WERI-Rb-1 (cell line): ENCODE results near the gene METRN.

Experiments used
- DNase-seq: peaks from one replicate; pipeline ENCODE4 v3.0.0-alpha.2; 2020
- H3K27ac ChIP-seq: fragments of 250-450 bp; sonication (Bioruptor Pico); 2 replicates; pipeline ENCODE4 v1.5.1; 2020; ENCODE audit warnings: mild to moderate bottlenecking, moderate library complexity
- H3K27me3 ChIP-seq: fragments of 250-450 bp; sonication (Bioruptor Pico); 2 replicates; pipeline ENCODE4 v1.5.1; 2021; ENCODE audit warnings: mild to moderate bottlenecking, low read depth, moderate library complexity; ENCODE audit not compliant: insufficient read depth, severe bottlenecking
- H3K36me3 ChIP-seq: fragments of 250-450 bp; sonication (Bioruptor Pico); 2 replicates; pipeline ENCODE4 v1.5.1; 2020; ENCODE audit warnings: mild to moderate bottlenecking, moderate library complexity
- H3K4me3 ChIP-seq: 2 replicates; pipeline ENCODE4 v1.5.1; 2011; ENCODE audit warnings: low read depth, mild to moderate bottlenecking, control low read depth, low read length
- H3K9me3 ChIP-seq: fragments of 250-450 bp; sonication (Bioruptor Pico); 2 replicates; pipeline ENCODE4 v1.5.1; 2021; ENCODE audit warnings: mild to moderate bottlenecking, moderate library complexity; ENCODE audit not compliant: severe bottlenecking
- CTCF ChIP-seq: IDR thresholded peaks from 2 replicates; pipeline ENCODE4 v1.5.1; 2011; ENCODE audit warnings: low read depth, mild to moderate bottlenecking, control low read depth, inconsistent platforms, low read length

METRN gene

DNA sequence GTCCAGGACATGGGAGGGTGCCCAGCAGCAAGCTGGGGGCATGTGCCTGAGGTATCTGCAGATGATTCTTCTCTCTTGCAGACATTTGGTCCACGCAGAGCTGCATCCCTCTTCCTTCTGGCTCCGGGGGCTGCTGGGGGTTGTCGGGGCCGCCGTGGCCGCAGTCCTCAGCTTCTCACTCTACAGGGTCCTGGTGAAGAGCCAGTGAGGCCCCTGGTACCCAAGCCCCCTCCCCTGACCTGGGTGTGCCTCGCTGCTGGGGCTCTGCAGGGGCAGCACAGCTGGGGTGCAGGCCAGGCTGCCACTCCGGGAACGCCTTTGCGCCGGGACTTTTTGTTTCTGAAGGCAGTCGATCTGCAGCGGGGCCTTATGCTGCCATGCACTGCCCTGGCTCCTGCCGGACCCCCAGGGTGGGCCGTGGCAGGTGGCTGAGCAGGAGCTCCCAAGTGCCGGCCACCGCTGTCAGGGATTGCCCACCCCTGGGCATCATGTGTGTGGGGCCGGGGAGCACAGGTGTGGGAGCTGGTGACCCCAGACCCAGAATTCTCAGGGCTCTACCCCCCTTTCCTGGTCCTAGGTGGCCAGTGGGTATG lies 41.4 kb upstream of the METRN start:
- H3K27me3 ChIP-seq: no peaks in the 10 kb centered on the region
- H3K4me3 ChIP-seq: no peak overlapping the region
- H3K36me3 ChIP-seq: peaks cover 54% of the 10 kb centered on the region
- DNase-seq: no peak
- H3K9me3 ChIP-seq: no peaks in the 10 kb centered on the region
- TF ChIP-seq CTCF: no peak
- H3K27ac ChIP-seq: no peak overlapping the region

- Histone ChIP-seq H3K27ac (no peak overlapping the region), H3K9me3 (no peaks in the 10 kb centered on the region), H3K36me3 (peaks cover 47% of the 10 kb centered on the region), H3K27me3 (no peaks in the 10 kb centered on the region), H3K4me3 (no peak overlapping the region)
- no peak for TF ChIP-seq CTCF
- no peak for DNase-seq
These were observed 40.6 kb upstream of the METRN start for GRCh38 chr16:674214-674881.

DNA sequence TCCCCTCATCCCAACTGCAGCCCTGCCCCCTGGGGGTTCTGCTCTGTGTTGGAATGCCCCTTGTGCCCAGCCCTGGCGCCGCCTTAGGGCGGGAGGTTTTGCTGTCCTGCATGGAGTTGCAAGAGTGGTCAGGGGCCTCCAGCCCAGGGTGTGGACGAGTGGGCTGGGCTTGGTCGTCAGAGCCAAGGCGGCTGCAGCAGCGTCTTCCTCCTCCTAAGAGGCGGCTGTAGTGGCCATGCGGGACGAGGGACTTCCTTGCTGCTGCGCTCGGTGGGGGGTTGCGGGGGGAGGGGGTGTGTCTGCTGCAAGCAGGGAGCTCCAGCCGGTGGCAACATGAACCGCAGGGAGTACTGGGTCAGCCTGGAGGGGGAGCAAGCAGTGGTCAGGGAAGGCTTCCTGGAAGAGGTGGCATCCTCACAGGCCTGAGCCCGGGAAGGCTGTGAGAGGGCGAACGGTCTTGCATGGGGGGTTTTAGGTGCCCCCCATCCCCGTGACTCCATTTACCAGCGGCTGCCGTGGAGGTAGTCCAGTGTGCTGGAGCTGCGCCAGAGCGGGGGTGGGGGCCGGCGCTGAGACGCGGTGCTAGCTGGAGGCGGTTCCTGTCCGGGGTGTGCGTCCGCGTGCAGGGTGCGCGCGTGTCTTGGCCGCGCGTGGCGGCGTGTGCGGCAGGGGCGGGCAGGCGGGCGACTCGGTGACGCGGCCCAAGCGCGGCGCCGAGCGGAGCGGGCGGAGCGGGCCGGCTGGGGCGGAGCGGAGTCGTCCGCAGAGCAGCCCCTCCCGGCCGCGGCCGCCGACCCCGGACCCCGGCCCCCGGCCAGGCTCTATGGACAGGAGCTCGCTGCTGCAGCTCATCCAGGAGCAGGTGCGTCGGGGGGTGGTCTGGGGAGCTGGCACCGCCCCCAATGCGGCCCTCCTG lies 39.7 kb upstream of the METRN start, which contains the start of gene RHBDL1:
TSS of gene RHBDL1 (plus strand) at position 704 of the 916 bp plus-strand sequence. CDS start at position 824, 120 bp downstream.
- no peaks in the 10 kb centered on the region for H3K9me3 ChIP-seq
- H3K27ac ChIP-seq: no peak within 1 kb of the TSS
- DNase-seq: peak; percentile 78
- H3K27me3 ChIP-seq: no peaks in the 10 kb centered on the region
- 0 out of 2 replicates have a peak, but pooled peaks have one; percentile 15 for TF ChIP-seq CTCF
- peaks cover 38% of the 10 kb centered on the region for H3K36me3 ChIP-seq
- peak within 1 kb of the TSS; percentile 24 for H3K4me3 ChIP-seq

DNA sequence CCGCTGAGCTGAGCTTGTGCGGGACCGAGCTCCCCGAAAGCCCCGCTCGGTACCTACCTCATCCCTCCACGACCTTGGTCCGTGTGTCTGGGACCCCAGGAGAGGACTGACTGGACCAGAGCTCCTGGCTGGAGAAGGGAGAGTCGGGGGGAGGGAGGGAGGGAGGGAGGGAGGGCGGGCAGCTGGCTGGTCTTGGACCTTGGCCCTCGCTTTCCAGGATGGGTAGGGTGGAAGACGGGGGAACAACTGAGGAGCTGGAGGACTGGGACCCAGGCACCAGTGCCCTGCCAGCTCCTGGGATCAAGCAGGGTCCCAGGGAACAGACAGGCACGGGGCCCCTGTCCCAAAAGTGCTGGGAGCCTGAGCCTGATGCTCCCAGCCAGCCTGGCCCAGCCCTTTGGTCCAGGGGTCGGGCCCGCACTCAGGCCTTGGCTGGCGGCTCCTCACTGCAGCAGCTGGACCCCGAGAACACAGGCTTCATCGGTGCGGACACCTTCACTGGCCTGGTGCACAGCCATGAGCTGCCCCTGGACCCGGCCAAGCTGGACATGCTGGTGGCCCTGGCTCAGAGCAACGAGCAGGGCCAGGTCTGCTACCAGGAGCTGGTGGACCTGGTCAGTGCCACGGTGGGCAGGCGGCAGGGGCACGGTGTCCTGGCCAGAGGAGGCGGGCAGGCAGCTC lies 38.9 kb upstream of the METRN start:
- Histone ChIP-seq H3K9me3 (no peaks in the 10 kb centered on the region), H3K27me3 (no peaks in the 10 kb centered on the region), H3K36me3 (peaks cover 31% of the 10 kb centered on the region), H3K27ac (no peak overlapping the region), H3K4me3 (peak overlapping the region; percentile 11)
- no peak for DNase-seq
- TF ChIP-seq CTCF: no peak

GRCh38 chr16:676565-676902 lies 38.4 kb upstream of the METRN start:
- H3K9me3 ChIP-seq: no peaks in the 10 kb centered on the region
- no peak overlapping the region for H3K27ac ChIP-seq
- H3K4me3 ChIP-seq: no peak overlapping the region
- peaks cover 31% of the 10 kb centered on the region for H3K36me3 ChIP-seq
- no peak for TF ChIP-seq CTCF
- DNase-seq: no peak
- no peaks in the 10 kb centered on the region for H3K27me3 ChIP-seq
